ENCODE data around the gene ATG4B. TPM values are rescaled to one million over a fixed set of nuclear protein-coding genes. Genes with fewer than 3 reads are reported as not detected.

Gene ATG4B
- total and polyA plus RNA-seq, 2 of the 4 experiments (the other 2 are of a cell fraction) = 113 to 146 TPM

GRCh38 chr2:241597561-241597960 is 39.9 kb upstream of the ATG4B start:
- no peak overlapping the region for H2BK5ac ChIP-seq (ENCODE audit: low read depth, low read length, poor library complexity, severe bottlenecking)
- in situ Hi-C loops (cut with MboI; ENCODE audit: low sequenced_read_pairs) = no loop called here
- no TSS peak for BruUV-seq (replicated peaks)
- intact Hi-C loops (cut with micrococcal nuclease) = no loop called here
- H2BK20ac ChIP-seq (ENCODE audit: low read depth, low read length) = no peak overlapping the region
- dilution Hi-C loops (cut with HindIII; ENCODE audit: low sequenced_read_pairs, unreplicated experiment) = no loop called here
- DNase-seq (no peak), ATAC-seq (ENCODE audit: low read depth) (no peak)
- H3K4me3 ChIP-seq (ENCODE audit: insufficient read depth, low read depth, low read length) = no peak overlapping the region
- ChIA-PET CTCF (no interaction called here), POLR2A (ENCODE audit: unreplicated experiment) (no interaction called here)
- H2AK5ac ChIP-seq (ENCODE audit: low read depth, low read length) = no peak overlapping the region
- no peaks in the 10 kb centered on the region for H3K9me3 ChIP-seq (ENCODE audit: control insufficient read depth, insufficient read depth, low read length)
- no peak for TF ChIP-seq BHLHE40 (IDR thresholded peaks at IDR 0.05; ENCODE audit: low read depth, low read length)
- no peak for TF ChIP-seq SMC3 (IDR thresholded peaks at IDR 0.05; ENCODE audit: low read depth, low read length)
- TF ChIP-seq MXI1 (IDR thresholded peaks at IDR 0.05; ENCODE audit: borderline replicate concordance, low read depth, low read length) = no peak
- TF ChIP-seq RAD21 (IDR thresholded peaks at IDR 0.05; ENCODE audit: low read length) = no peak
- no peak for TF ChIP-seq NFE2L2 (IDR thresholded peaks at IDR 0.05; ENCODE audit: low read depth, low read length)
- no peak for TF ChIP-seq USF2 (IDR thresholded peaks at IDR 0.05; ENCODE audit: low read depth, low read length)
- TF ChIP-seq MAZ (IDR thresholded peaks at IDR 0.05; ENCODE audit: borderline replicate concordance, low read depth, low read length) = no peak
- TF ChIP-seq RFX5 (IDR thresholded peaks at IDR 0.05; ENCODE audit: low read depth, low read length) = no peak
- TF ChIP-seq, protein P1, sequence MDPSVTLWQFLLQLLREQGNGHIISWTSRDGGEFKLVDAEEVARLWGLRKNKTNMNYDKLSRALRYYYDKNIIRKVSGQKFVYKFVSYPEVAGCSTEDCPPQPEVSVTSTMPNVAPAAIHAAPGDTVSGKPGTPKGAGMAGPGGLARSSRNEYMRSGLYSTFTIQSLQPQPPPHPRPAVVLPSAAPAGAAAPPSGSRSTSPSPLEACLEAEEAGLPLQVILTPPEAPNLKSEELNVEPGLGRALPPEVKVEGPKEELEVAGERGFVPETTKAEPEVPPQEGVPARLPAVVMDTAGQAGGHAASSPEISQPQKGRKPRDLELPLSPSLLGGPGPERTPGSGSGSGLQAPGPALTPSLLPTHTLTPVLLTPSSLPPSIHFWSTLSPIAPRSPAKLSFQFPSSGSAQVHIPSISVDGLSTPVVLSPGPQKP (IDR thresholded peaks at IDR 0.05; ENCODE audit: borderline replicate concordance, low read depth, low read length) = no peak
- no peak for TF ChIP-seq MAFK (IDR thresholded peaks at IDR 0.05; ENCODE audit: low read depth, low read length)
- no peak for TF ChIP-seq POLR2A (IDR thresholded peaks at IDR 0.05; ENCODE audit: low read depth, low read length)
- TF ChIP-seq CEBPB (IDR thresholded peaks at IDR 0.05; ENCODE audit: low read depth, low read length) = no peak
- no peak for TF ChIP-seq RCOR1 (IDR thresholded peaks at IDR 0.05; ENCODE audit: insufficient replicate concordance, low read length)
- no peak for TF ChIP-seq CHD1 (IDR thresholded peaks at IDR 0.05; ENCODE audit: low read depth, low read length)
- no peak for TF ChIP-seq FOS (IDR thresholded peaks at IDR 0.05; ENCODE audit: low read depth, low read length)
- H2BK120ac ChIP-seq (ENCODE audit: low read depth, low read length) = no peak overlapping the region
- H2AK9ac ChIP-seq (replicated peaks; ENCODE audit: low read depth, low read length, poor library complexity) = no peak overlapping the region
- H3K4ac ChIP-seq (ENCODE audit: low read depth, low read length) = no peak overlapping the region
- H3K23ac ChIP-seq (ENCODE audit: low read depth, low read length) = no peak overlapping the region
- no peak overlapping the region for H3K18ac ChIP-seq (ENCODE audit: low read depth, low read length)
- no peak overlapping the region for H4K5ac ChIP-seq (ENCODE audit: low read depth, low read length)
- no peaks in the 10 kb centered on the region for H4K20me1 ChIP-seq (ENCODE audit: insufficient read depth, low read length)
- H4K8ac ChIP-seq (ENCODE audit: low read depth in 2 of 2, low read length in 2 of 2) = no peak overlapping the region
- no peak overlapping the region for H3K27ac ChIP-seq (ENCODE audit: insufficient read depth, low read length)
- no peak overlapping the region for H2BK15ac ChIP-seq (ENCODE audit: low read depth, low read length)
- peaks cover 8 to 18% of the 10 kb centered on the region in 2 experiments; a peak in 2 of 4 replicates for H3K79me1 ChIP-seq (ENCODE audit: low read depth in 1 of 2, low read length in 2 of 2)
- no peaks in the 10 kb centered on the region; the same call in 1 of the 2 replicates for H3K4me1 ChIP-seq (ENCODE audit: control insufficient read depth, insufficient read depth, low read length)
- no peak overlapping the region for H3K56ac ChIP-seq (ENCODE audit: extremely low read depth, insufficient read depth, low read length)
- WGBS, 2 experiments (ENCODE audit: extremely low coverage in 2 of 2, insufficient read length in 1 of 2) = 100% methylated on average over 2 of the region's 6 CpGs; no CpG with 5 or more reads in 1 of the 2 experiments
- peaks cover 39% of the 10 kb centered on the region for H3K36me3 ChIP-seq (ENCODE audit: control insufficient read depth, insufficient read depth, low read length)
- H4K91ac ChIP-seq (ENCODE audit: insufficient read depth, low read depth, low read length) = no peak overlapping the region
- H3K14ac ChIP-seq (replicated peaks; ENCODE audit: low read depth, low read length) = no peak overlapping the region
- no peaks in the 10 kb centered on the region for H3K27me3 ChIP-seq (ENCODE audit: control insufficient read depth, insufficient read depth, low read length)
- no peak overlapping the region for H3K9ac ChIP-seq (ENCODE audit: low read depth, low read length)
- no peak overlapping the region for H3K4me2 ChIP-seq (ENCODE audit: low read depth, low read length)
- H3K9me1 ChIP-seq (ENCODE audit: insufficient read depth, low read length) = no peaks in the 10 kb centered on the region
- no peak overlapping the region for H2AFZ ChIP-seq (replicated peaks; ENCODE audit: low read length, poor library complexity)
